ENCODE results near the gene NBAS.
"Not testable (repeated sequence)": the region's sequence is repeated elsewhere in the genome, so short reads cannot be mapped to it uniquely, and the experiment has no call there.

The NBAS gene

DNA sequence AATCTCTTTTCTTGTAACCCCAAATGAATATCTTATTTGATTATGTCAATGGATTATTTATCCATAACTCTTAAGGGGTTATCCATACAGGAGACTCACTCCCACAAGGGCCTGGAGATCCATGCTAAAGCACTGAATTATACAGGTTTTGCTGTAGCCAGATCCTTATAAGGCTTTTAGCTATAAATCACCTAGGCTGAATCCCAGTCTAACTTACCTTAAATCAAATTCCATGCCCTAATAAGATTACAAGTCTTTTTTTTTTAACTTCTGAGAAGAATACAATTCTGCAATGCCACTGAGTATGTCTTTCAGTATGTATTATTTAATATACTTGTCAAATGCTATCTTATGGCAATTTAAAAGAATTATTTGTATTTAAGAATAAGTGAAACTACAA is 340.5 kb downstream of the NBAS start:
- no peaks in the 10 kb centered on the region for H3K79me2 ChIP-seq (ENCODE audit: insufficient read depth, low read length)
- H3K9me3 ChIP-seq (ENCODE audit: low read length) = no peaks in the 10 kb centered on the region
- no peaks in the 10 kb centered on the region for H3K9me2 ChIP-seq (ENCODE audit: low read depth, low read length)
- no peak overlapping the region for H3K4me3 ChIP-seq (ENCODE audit: low read depth, low read length, poor library complexity, severe bottlenecking)
- no peaks in the 10 kb centered on the region for H3F3A ChIP-seq (ENCODE audit: insufficient read depth, low read length)
- TF ChIP-seq EZH2 (IDR thresholded peaks at IDR 0.05; ENCODE audit: borderline replicate concordance, low read length) = no peak
- TF ChIP-seq, protein P1, sequence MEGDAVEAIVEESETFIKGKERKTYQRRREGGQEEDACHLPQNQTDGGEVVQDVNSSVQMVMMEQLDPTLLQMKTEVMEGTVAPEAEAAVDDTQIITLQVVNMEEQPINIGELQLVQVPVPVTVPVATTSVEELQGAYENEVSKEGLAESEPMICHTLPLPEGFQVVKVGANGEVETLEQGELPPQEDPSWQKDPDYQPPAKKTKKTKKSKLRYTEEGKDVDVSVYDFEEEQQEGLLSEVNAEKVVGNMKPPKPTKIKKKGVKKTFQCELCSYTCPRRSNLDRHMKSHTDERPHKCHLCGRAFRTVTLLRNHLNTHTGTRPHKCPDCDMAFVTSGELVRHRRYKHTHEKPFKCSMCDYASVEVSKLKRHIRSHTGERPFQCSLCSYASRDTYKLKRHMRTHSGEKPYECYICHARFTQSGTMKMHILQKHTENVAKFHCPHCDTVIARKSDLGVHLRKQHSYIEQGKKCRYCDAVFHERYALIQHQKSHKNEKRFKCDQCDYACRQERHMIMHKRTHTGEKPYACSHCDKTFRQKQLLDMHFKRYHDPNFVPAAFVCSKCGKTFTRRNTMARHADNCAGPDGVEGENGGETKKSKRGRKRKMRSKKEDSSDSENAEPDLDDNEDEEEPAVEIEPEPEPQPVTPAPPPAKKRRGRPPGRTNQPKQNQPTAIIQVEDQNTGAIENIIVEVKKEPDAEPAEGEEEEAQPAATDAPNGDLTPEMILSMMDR (IDR thresholded peaks at IDR 0.05; ENCODE audit: low read length) = no peak
- no peak overlapping the region for H2AFZ ChIP-seq (ENCODE audit: low read length)
- H3K4me1 ChIP-seq (ENCODE audit: insufficient read depth, low read length, severe bottlenecking) = no peaks in the 10 kb centered on the region
- H3K27ac ChIP-seq (ENCODE audit: low read depth, low read length, poor library complexity, severe bottlenecking) = no peak overlapping the region
- no peaks in the 10 kb centered on the region for H3K36me3 ChIP-seq (ENCODE audit: insufficient read depth, low read length)
- no peak overlapping the region for H3K4me2 ChIP-seq (ENCODE audit: low read length)
- no peak overlapping the region for H3K9ac ChIP-seq (ENCODE audit: low read length)
- no peaks in the 10 kb centered on the region for H3K27me3 ChIP-seq (ENCODE audit: insufficient read depth, low read length)
- H4K20me1 ChIP-seq (ENCODE audit: insufficient read depth, low read length) = no peaks in the 10 kb centered on the region

DNA sequence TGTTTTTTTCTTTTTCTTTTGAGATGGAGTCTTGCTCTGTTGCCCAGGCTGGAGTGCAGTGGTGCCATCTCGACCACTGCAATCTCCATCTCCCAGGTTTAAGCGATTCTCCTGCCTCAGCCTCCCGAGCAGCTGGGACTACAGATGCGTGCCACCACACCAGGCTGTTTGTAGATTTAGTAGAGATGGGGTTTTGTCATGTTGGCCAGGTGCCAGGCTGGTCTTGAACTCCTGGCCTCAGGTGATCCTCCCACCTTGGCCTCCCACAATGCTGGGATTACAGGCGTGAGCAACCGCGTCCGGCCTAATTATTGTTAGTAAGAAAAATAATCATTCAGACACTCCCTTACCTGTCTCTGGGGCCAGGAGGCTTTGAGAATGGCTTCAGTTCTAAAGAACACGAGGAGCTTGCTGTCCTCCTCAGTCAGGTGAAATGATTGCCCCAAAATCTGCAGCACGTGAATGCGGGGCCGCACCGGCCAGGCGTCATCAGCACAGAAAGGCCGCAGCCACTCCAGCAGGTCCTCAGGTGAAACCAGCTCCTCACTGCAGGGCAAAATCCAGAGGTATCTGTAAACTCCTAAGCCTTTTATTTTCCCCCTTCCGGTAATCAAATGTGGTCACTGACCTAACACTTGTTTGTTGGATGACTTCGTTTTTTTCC is 342.6 kb downstream of the NBAS start:
- no peak for TF ChIP-seq EZH2 (IDR thresholded peaks at IDR 0.05; ENCODE audit: borderline replicate concordance, low read length)
- TF ChIP-seq, protein P1 (IDR thresholded peaks at IDR 0.05; ENCODE audit: low read length) = no peak
- no peaks in the 10 kb centered on the region for H3K79me2 ChIP-seq (ENCODE audit: insufficient read depth, low read length)
- no peak overlapping the region for H3K4me2 ChIP-seq (ENCODE audit: low read length)
- H3K9ac ChIP-seq (ENCODE audit: low read length) = no peak overlapping the region
- no peaks in the 10 kb centered on the region for H3K9me2 ChIP-seq (ENCODE audit: low read depth, low read length)
- no peak overlapping the region for H3K27ac ChIP-seq (ENCODE audit: low read depth, low read length, poor library complexity, severe bottlenecking)
- no peaks in the 10 kb centered on the region for H3K4me1 ChIP-seq (ENCODE audit: insufficient read depth, low read length, severe bottlenecking)
- H3K36me3 ChIP-seq (ENCODE audit: insufficient read depth, low read length) = no peaks in the 10 kb centered on the region
- H2AFZ ChIP-seq (ENCODE audit: low read length) = no peak overlapping the region
- H3K27me3 ChIP-seq (ENCODE audit: insufficient read depth, low read length) = no peaks in the 10 kb centered on the region
- no peak overlapping the region for H3K4me3 ChIP-seq (ENCODE audit: low read depth, low read length, poor library complexity, severe bottlenecking)
- H3F3A ChIP-seq (ENCODE audit: insufficient read depth, low read length) = no peaks in the 10 kb centered on the region
- H3K9me3 ChIP-seq (ENCODE audit: low read length) = no peaks in the 10 kb centered on the region
- H4K20me1 ChIP-seq (ENCODE audit: insufficient read depth, low read length) = no peaks in the 10 kb centered on the region

DNA sequence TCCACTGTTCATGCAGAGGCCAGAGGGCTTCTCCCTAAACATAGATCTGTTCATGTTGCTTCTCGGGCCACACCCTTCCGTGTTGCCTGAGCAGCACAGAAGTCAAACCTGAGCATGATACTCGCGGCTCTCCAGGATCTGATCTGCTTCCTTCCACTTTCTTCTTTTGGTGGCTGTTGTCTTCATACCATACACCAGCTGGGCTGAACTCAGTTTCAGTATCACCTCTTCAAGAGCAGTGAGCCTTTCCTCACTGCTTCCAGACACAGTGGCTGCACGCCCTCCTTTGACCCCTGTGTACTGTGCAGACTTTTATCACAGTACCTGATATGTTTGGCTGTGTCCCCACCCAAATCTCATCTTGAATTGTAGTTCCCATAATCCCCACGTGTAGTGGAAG is 348.9 kb downstream of the NBAS start:
- H2AFZ ChIP-seq (ENCODE audit: low read length) = no peak overlapping the region
- H3K9me2 ChIP-seq (ENCODE audit: low read depth, low read length) = no peaks in the 10 kb centered on the region
- no peaks in the 10 kb centered on the region for H3K27me3 ChIP-seq (ENCODE audit: insufficient read depth, low read length)
- no peak overlapping the region for H3K4me3 ChIP-seq (ENCODE audit: low read depth, low read length, poor library complexity, severe bottlenecking)
- H3K9me3 ChIP-seq (ENCODE audit: low read length) = no peaks in the 10 kb centered on the region
- H3K4me1 ChIP-seq (ENCODE audit: insufficient read depth, low read length, severe bottlenecking) = no peaks in the 10 kb centered on the region
- H4K20me1 ChIP-seq (ENCODE audit: insufficient read depth, low read length) = no peaks in the 10 kb centered on the region
- H3K27ac ChIP-seq (ENCODE audit: low read depth, low read length, poor library complexity, severe bottlenecking) = no peak overlapping the region
- H3K9ac ChIP-seq (ENCODE audit: low read length) = no peak overlapping the region
- H3K79me2 ChIP-seq (ENCODE audit: insufficient read depth, low read length) = no peaks in the 10 kb centered on the region
- no peaks in the 10 kb centered on the region for H3F3A ChIP-seq (ENCODE audit: insufficient read depth, low read length)
- TF ChIP-seq EZH2 (IDR thresholded peaks at IDR 0.05; ENCODE audit: borderline replicate concordance, low read length) = no peak
- TF ChIP-seq, protein P1 (IDR thresholded peaks at IDR 0.05; ENCODE audit: low read length) = no peak
- 0 out of 2 replicates have a peak, but pooled peaks cover 10% of the 10 kb centered on the region for H3K36me3 ChIP-seq (ENCODE audit: insufficient read depth, low read length)
- no peak overlapping the region for H3K4me2 ChIP-seq (ENCODE audit: low read length)

DNA sequence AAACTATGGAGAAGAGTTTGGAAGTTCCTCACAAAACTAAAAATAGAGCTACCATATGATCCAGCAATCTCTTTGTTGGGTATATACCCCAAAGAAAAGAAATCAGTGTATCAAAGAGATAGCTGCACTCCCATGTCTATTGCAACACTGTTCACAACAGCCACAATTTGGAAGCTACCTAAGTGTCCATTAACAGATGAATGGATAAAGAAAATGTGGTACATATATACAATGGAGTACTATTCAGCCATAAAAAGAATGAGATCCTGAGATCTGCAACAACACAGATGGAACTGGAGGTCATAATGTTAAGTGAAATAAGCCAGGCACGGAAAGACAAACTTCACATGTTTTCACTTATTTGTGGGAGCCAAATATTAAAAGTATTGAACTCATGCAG is 350.6 kb downstream of the NBAS start:
- not testable (repeated sequence) for H3K27me3 ChIP-seq (ENCODE audit: insufficient read depth, low read length); H3K4me3 ChIP-seq (ENCODE audit: low read depth, low read length, poor library complexity, severe bottlenecking); H3K9ac ChIP-seq (ENCODE audit: low read length); H3K9me3 ChIP-seq (ENCODE audit: low read length); H3K4me2 ChIP-seq (ENCODE audit: low read length); H2AFZ ChIP-seq (ENCODE audit: low read length); H3K4me1 ChIP-seq (ENCODE audit: insufficient read depth, low read length, severe bottlenecking); H3K79me2 ChIP-seq (ENCODE audit: insufficient read depth, low read length); H3F3A ChIP-seq (ENCODE audit: insufficient read depth, low read length); H3K36me3 ChIP-seq (ENCODE audit: insufficient read depth, low read length); H3K27ac ChIP-seq (ENCODE audit: low read depth, low read length, poor library complexity, severe bottlenecking); H3K9me2 ChIP-seq (ENCODE audit: low read depth, low read length); H4K20me1 ChIP-seq (ENCODE audit: insufficient read depth, low read length)

Data from OCI-LY1 (cell line).